Heart left ventricle (tissue), 13 donors: ENCODE measurements around the gene RABL6.

ENCODE experiments used
- POLR2A ChIP-seq, 2 donors: fragments of 450-650 bp; IDR thresholded peaks; one replicate each; pipeline ENCODE4 v1.6.1; 2017; ENCODE audit warnings: antibody characterized with exemption in 2 of 2, mild to moderate bottlenecking in 2 of 2, moderate library complexity in 2 of 2
- TF ChIP-seq, protein P1 (sequence below), 12 donors: fragments of 200-600 bp; sonication (generic) in 4 of 12; IDR thresholded peaks; one replicate each; pipeline versions ENCODE4 v1.5.0 to v1.8.0; 2018 to 2022; ENCODE audit warnings: antibody characterized with exemption in 12 of 12, mild to moderate bottlenecking in 5 of 12
- donor health status: ischemic (EF 13 %, LVEDD 7.1; RV severe dilation, severe dysfunction).
- donor health status: DM: no; HTN: yes; CAD: no.
- donor health status: DM: no; HTN: no; CAD: no.
- donor health status: ischemic (EF 25% LVEDD 6.9; RV normal size, moderate dysfunction).
- donor health status: ischemic (EF 25% LVEDD 5.7; RV mildly dilated, moderate dysfunction).
- donor health status: ischemic (EF 35%, LVEDD 5.7; RV mildly dilated, moderate dysfunction).
- donor health status: nonischemic (EF 11% LVEDD 7.7; RV severe dilation, severe dysfunction).
- donor health status: DM: yes; HTN: yes; CAD: no.
- donor health status: PGD.
- donor health status: ischemic (EF 29% LVEDD 5.4; RV normal size, mild dysfunction).
- donor health status: nonischemic (EF 23%, LVEDD 6.1; RV moderate dilation, normal function).

DNA sequence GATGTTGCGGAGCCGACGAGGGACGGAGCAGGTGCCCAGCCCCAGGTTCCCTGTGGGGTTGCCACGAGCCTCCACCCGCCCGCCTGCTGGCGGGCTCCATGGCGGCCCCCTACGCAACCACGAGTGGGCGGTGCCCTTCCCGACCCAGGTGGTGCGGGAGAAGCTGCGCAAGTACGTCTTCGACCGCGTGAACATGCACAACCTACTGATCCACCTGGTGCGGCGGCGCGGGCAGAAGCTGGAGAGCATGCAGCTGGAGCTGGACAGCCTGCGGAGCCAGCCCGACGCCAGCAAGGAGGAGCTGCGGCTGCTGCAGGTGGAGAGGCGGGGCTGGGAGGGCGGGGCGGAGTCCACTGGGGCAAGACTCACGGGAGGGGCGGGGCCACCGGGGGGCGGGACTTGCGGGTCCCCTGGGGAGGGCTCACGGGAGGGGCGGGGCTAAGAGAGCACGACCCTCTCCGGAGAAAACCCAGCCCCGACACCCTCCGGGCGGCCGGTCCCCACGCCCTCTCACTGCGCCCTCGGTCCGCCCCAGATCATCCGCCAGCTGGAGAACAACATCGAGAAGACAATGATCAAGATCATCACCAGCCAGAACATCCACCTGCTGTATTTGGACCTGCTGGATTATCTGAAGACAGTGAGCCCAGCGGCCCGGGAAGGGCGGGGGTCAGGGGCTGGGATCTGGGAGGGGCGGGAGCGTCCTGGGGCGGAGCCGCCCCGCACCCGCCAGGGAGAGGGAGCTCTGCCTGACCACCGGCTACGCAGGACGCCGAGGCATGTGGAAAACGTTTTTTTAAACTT is 7.7 kb upstream of the RABL6 start:
- TF ChIP-seq POLR2A (IDR thresholded peaks at IDR 0.05): no peak
- TF ChIP-seq, protein P1, sequence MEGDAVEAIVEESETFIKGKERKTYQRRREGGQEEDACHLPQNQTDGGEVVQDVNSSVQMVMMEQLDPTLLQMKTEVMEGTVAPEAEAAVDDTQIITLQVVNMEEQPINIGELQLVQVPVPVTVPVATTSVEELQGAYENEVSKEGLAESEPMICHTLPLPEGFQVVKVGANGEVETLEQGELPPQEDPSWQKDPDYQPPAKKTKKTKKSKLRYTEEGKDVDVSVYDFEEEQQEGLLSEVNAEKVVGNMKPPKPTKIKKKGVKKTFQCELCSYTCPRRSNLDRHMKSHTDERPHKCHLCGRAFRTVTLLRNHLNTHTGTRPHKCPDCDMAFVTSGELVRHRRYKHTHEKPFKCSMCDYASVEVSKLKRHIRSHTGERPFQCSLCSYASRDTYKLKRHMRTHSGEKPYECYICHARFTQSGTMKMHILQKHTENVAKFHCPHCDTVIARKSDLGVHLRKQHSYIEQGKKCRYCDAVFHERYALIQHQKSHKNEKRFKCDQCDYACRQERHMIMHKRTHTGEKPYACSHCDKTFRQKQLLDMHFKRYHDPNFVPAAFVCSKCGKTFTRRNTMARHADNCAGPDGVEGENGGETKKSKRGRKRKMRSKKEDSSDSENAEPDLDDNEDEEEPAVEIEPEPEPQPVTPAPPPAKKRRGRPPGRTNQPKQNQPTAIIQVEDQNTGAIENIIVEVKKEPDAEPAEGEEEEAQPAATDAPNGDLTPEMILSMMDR (IDR thresholded peaks at IDR 0.05): no peak
